ACC112 (cell line): ENCODE measurements around the gene SALL3.

Source experiments
- H2AFZ ChIP-seq: fragments of 200-600 bp; sonication (generic); one replicate; pipeline ENCODE4 v1.6.0; 2017; ENCODE audit warnings: antibody characterized with exemption, low read length; ENCODE audit not compliant: unreplicated experiment
- H3K27ac ChIP-seq: fragments of 200-600 bp; sonication (generic); 2 replicates; pipeline ENCODE4 v1.5.1; 2014; ENCODE audit warnings: low read depth, mild to moderate bottlenecking, antibody characterized with exemption, low read length, moderate library complexity
- H3K27me3 ChIP-seq: fragments of 200-600 bp; sonication (generic); 2 replicates; pipeline ENCODE4 v1.6.1; 2014; ENCODE audit warnings: mild to moderate bottlenecking, antibody characterized with exemption, low read length, moderate library complexity, mixed read lengths; ENCODE audit not compliant: insufficient read depth
- H3K36me3 ChIP-seq: fragments of 200-600 bp; sonication (generic); 2 replicates; pipeline ENCODE4 v1.6.1; 2016; ENCODE audit warnings: mild to moderate bottlenecking, antibody characterized with exemption, low read length, moderate library complexity, mixed read lengths; ENCODE audit not compliant: insufficient read depth
- H3K4me1 ChIP-seq: fragments of 200-600 bp; sonication (generic); one replicate; pipeline ENCODE4 v1.6.1; 2016; ENCODE audit warnings: low read length, mixed read lengths; ENCODE audit not compliant: insufficient read depth, unreplicated experiment, control insufficient read depth
- H3K4me3 ChIP-seq: fragments of 200-600 bp; sonication (generic); 2 replicates; pipeline ENCODE4 v1.5.1; 2014; ENCODE audit warnings: mild to moderate bottlenecking, low read depth, low read length
- H3K79me2 ChIP-seq: fragments of 200-600 bp; sonication (generic); one replicate; pipeline ENCODE4 v1.6.0; 2016; ENCODE audit warnings: low read length; ENCODE audit not compliant: control insufficient read depth, unreplicated experiment, insufficient read depth

Gene SALL3

DNA sequence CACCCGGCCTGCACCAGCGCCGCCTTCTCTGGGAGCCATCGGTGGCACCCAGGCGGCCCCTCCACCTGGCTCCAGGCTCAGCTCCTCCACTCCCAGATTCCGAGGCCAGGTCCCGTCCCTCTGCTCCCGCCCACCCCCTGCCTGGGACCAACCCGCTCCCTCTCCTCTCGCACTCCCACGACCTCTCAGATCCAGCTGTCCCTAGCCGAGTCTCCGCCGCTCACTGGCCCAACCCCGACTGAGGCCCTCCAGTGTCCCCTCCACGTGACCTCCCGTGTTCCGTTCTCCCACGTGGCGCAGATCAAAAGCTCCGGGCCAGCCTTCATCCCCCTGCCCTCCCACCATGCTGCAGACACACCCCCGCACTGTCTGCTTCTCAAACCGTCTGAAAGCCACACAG is 14.4 kb upstream of the SALL3 start:
- Histone ChIP-seq H3K4me1 (no peaks in the 10 kb centered on the region), H3K79me2 (no peaks in the 10 kb centered on the region), H3K27me3 (no peaks in the 10 kb centered on the region), H3K27ac (no peak overlapping the region), H3K4me3 (no peak overlapping the region), H2AFZ (no peak overlapping the region), H3K36me3 (no peaks in the 10 kb centered on the region)

DNA sequence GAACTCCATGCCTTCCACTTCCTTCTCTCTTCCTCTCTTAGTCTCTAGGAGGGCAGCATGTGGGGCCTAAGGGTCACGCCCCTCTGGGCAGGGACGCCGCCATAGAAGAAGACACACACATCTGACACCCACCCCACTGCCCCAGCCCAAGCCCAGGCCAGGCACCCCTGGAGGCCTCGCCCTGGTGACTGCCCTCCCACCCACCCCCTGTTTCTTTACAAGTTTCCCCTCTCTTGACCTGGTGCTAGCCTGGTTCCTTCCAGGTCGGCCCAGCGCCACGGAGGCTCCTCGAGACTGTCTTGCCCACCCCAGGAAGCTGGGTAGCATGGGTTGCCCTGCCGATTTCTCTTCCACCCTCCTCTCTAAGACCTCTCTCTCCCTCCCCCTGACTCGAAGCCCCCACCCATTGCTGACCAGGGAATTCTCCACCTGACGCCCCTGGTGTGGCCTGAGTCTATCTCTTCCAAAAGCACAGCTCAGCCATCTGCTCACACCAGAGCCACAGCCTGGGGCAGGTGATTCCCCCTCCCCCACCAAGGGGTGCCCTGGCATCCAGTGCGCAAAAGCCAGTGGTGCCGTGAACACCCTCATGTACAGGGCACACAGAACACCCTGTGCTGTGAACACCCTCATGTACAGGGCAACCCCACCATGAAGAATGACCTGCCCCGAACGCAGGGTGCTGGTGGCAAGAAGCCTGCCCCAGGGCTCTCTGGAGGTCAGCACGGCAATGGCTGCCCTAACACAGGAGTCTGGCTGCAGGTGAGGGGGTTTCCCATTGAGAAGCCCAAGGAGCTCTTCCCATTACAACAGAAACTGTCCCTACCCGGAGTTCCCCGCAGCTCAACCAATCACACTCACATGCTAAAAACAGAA is 13.5 kb upstream of the SALL3 start:
- no peaks in the 10 kb centered on the region for H3K36me3 ChIP-seq
- no peak overlapping the region for H3K27ac ChIP-seq
- no peaks in the 10 kb centered on the region for H3K27me3 ChIP-seq
- no peaks in the 10 kb centered on the region for H3K4me1 ChIP-seq
- no peaks in the 10 kb centered on the region for H3K79me2 ChIP-seq
- H3K4me3 ChIP-seq = no peak overlapping the region
- no peak overlapping the region for H2AFZ ChIP-seq

DNA sequence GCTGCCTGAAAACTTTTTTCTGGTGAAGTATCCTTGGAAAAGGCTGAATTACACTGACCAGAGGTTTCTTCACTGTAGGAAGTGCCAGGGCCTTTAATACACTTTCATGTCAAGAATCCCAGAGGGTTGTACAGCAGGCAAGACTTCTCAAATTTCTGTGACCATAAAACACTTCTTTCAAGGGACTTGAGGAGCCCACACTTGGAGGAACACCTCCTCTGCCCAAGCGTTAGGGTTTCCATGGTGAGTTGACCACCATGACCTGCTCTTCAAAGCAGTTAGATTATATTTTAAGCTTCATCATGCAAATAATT is 12.9 kb upstream of the SALL3 start:
- Histone ChIP-seq H2AFZ (no peak overlapping the region), H3K36me3 (no peaks in the 10 kb centered on the region), H3K27ac (no peak overlapping the region), H3K27me3 (peaks cover 3% of the 10 kb centered on the region), H3K79me2 (no peaks in the 10 kb centered on the region), H3K4me1 (no peaks in the 10 kb centered on the region), H3K4me3 (no peak overlapping the region)

DNA sequence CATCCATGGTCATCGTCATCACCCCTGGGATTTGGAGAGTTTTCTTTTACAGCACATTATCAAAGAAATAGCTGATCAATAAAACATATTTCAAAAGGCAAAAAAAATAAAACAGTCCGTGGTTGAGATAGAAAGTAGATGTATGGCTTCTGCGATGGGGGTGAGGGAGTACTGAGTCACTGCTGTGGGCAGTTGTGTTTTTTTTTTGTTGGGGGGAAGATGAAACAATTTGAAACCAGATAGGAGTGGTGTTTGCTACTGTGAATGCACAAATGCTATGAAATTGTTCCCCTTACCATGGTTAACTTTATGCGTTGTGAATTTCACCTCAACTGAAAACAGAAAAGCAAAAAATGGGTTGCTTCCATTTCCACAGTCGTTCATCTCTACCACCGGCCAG is 11.9 kb upstream of the SALL3 start:
- H3K27ac ChIP-seq = no peak overlapping the region
- H3K27me3 ChIP-seq = peaks cover 13% of the 10 kb centered on the region
- no peak overlapping the region for H2AFZ ChIP-seq
- H3K4me3 ChIP-seq = no peak overlapping the region
- no peaks in the 10 kb centered on the region for H3K36me3 ChIP-seq
- H3K4me1 ChIP-seq = no peaks in the 10 kb centered on the region
- no peaks in the 10 kb centered on the region for H3K79me2 ChIP-seq

DNA sequence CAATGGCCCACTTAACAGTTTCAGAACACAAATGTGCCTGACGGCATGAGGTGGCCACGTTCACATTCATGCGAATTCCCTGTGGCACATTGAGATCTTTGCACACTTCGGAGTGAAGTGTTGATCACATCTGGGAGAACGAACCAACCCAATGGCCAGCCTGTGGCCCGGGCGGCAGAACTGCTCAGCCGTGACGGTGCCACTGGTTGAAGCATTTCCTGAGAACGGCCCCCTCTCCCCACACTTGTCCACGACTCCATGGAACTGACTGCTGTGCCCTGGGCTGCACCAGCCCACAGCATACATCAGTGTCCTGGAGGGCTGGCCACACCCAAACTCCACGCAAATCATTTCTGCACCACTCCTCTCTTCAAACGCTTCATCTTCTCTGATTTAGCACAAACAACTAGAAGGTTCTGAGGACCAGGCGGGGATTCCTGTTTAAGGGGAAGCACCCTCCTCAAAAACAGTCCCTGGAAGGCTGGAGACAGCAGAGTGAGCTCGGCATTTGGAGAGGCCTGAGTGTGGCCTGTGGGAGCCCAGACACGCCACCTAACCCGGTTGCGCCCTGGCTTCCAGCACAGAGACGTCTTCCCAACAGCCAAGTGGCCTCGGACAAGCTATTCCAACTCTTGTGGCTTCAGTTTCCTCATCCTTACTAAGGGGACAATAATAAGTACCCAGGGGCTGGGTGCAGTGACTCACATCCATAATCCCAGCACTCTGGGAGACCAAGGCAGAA is 9.9 kb upstream of the SALL3 start:
- Histone ChIP-seq H2AFZ (no peak overlapping the region), H3K27ac (no peak overlapping the region), H3K79me2 (no peaks in the 10 kb centered on the region), H3K4me3 (no peak overlapping the region), H3K27me3 (peaks cover 33% of the 10 kb centered on the region), H3K4me1 (no peaks in the 10 kb centered on the region), H3K36me3 (no peaks in the 10 kb centered on the region)

- Histone ChIP-seq H2AFZ (no peak overlapping the region), H3K27ac (no peak overlapping the region), H3K36me3 (no peaks in the 10 kb centered on the region), H3K4me3 (no peak overlapping the region), H3K27me3 (peaks cover 44% of the 10 kb centered on the region), H3K4me1 (no peaks in the 10 kb centered on the region), H3K79me2 (no peaks in the 10 kb centered on the region)
These were observed 8.8 kb upstream of the SALL3 start for GRCh38 chr18:78970774-78971333.

DNA sequence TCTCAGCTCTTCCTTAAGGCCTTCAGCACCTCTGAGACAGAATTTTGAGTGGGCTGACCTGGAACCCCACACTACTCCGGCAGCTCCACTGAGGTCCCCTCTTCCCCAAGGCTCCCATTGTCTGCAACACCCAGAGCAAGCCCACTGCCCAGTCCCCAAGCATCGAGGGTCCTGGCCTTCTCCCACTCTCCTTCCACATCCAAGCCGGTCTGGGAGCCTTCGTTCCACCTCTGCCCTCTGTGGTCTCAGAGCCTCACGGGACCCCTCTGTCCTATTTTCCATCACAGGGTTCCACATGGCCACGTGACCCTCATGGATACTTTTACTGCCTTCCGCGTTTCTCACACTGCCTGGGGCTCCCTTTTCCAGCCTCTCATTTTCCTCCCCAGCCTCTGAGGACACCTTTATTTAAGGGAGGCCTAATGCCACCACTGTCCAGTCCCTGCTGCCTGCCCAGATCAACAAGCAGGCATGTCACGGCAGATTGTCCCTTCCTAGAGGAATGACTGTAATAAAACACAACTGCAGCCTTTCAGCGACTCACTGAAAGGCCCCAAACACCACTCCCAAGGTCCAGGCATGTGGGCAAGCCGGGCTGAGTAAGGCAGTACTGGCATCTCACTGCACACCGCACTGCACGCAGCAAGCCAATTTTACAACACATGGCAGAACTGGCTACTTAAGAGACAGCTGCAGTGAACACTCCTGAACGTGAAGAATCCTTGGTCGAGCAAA is 7.9 kb upstream of the SALL3 start:
- no peaks in the 10 kb centered on the region for H3K36me3 ChIP-seq
- no peak overlapping the region for H3K27ac ChIP-seq
- H3K27me3 ChIP-seq = peaks cover 53% of the 10 kb centered on the region
- H2AFZ ChIP-seq = no peak overlapping the region
- no peaks in the 10 kb centered on the region for H3K4me1 ChIP-seq
- no peak overlapping the region for H3K4me3 ChIP-seq
- H3K79me2 ChIP-seq = no peaks in the 10 kb centered on the region

DNA sequence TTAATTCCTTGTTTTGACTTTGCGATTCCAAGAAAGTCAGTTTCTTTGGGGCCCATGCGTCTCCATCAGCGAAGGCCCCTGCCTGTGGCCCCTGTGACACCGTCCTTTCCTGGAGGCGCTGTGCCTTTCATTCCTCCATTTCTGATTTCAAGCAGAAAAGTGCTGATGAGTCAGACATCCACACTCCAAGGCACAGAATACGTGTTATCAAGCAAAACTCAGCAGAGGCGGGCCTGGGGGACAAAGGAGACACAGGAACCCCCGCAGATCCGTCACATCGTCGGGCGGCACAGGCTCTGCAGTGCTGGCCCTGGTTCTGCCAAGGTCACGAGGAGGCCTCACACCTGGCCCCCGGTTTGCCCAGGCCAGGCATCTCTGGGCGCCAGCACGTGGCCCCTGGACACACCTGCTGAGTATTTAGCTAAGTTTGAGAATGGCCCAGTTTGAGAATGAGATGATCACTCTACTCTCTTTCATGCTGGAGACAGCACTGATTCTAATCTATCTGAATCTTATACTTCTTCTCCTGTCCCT is 7.2 kb upstream of the SALL3 start:
- no peak overlapping the region for H3K4me3 ChIP-seq
- H3K36me3 ChIP-seq = no peaks in the 10 kb centered on the region
- H2AFZ ChIP-seq = no peak overlapping the region
- no peak overlapping the region for H3K27ac ChIP-seq
- peaks cover 60% of the 10 kb centered on the region for H3K27me3 ChIP-seq
- no peaks in the 10 kb centered on the region for H3K79me2 ChIP-seq
- no peaks in the 10 kb centered on the region for H3K4me1 ChIP-seq

DNA sequence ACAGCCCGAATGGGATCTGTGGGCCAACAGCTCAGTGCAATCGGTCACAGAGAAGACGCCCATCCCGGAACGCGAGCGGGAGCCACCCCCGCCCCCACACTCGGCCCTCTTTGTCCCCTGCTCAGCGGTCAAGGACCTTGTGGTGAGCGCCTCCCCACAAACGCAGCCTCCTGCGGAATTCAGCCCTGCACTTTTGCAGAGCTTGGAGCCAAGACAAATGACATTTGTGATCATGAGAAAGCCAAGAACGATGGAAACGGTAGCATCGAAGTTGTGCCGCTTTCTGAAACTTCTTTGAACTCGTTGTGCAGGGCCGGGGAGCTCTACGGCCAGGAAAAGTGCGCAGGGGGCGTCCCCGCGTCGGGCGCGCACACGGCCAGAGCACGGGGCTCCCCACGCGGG is 6.7 kb upstream of the SALL3 start:
- H2AFZ ChIP-seq = no peak overlapping the region
- H3K36me3 ChIP-seq = no peaks in the 10 kb centered on the region
- H3K4me1 ChIP-seq = no peaks in the 10 kb centered on the region
- H3K79me2 ChIP-seq = no peaks in the 10 kb centered on the region
- no peak overlapping the region for H3K4me3 ChIP-seq
- H3K27me3 ChIP-seq = peaks cover 65% of the 10 kb centered on the region
- H3K27ac ChIP-seq = no peak overlapping the region

GRCh38 chr18:78973357-78974083 is 6.1 kb upstream of the SALL3 start:
- H3K27me3 ChIP-seq = peaks cover 71% of the 10 kb centered on the region
- no peak overlapping the region for H3K27ac ChIP-seq
- H3K36me3 ChIP-seq = no peaks in the 10 kb centered on the region
- no peak overlapping the region for H3K4me3 ChIP-seq
- no peaks in the 10 kb centered on the region for H3K4me1 ChIP-seq
- no peak overlapping the region for H2AFZ ChIP-seq
- no peaks in the 10 kb centered on the region for H3K79me2 ChIP-seq
